Tibial nerve (tissue), 4 donors: ENCODE data around the gene TRPV2.

Experiments
- CTCF ChIP-seq, 5 experiments: fragments of 200-600 bp in 3 of 5; fragments of 450-650 bp in 2 of 5; sonication (generic) in 3 of 5; IDR thresholded peaks; one replicate each; pipeline ENCODE4 v1.5.1; 2016 to 2019; ENCODE audit warnings: antibody characterized with exemption in 5 of 5, mild to moderate bottlenecking in 3 of 5, moderate library complexity in 2 of 5
- EP300 ChIP-seq, 2 donors: sonication (generic); formaldehyde crosslinking; IDR thresholded peaks; one replicate each; pipeline ENCODE4 v1.6.1; 2017; ENCODE audit warnings: antibody characterized with exemption in 2 of 2, mild to moderate bottlenecking in 1 of 2
- POLR2A ChIP-seq, 2 donors: fragments of 450-650 bp; IDR thresholded peaks; one replicate each; pipeline ENCODE4 v1.6.1; 2017; ENCODE audit warnings: antibody characterized with exemption in 2 of 2, mild to moderate bottlenecking in 2 of 2, moderate library complexity in 2 of 2

- TF ChIP-seq CTCF (IDR thresholded peaks at IDR 0.05), result no peak
- no peak for TF ChIP-seq POLR2A (IDR thresholded peaks at IDR 0.05)
- TF ChIP-seq EP300 (IDR thresholded peaks at IDR 0.05), result no peak
These were observed 29.0 kb downstream of the TRPV2 start for GRCh38 chr17:16444258-16444886.
